Activated gamma-delta T cell treated with Interleukin-2 at 50 U/mL for 16 hours (primary cell): ENCODE measurements around the gene APIP.

Experiments used
- DNase-seq: peaks from one replicate; pipeline ENCODE4 v3.0.0-alpha.2; 2020

Gene APIP

GRCh38 chr11:34877375-34877975, 38.7 kb downstream of the APIP start:
- no peak for DNase-seq

GRCh38 chr11:34874202-34874601, 42.0 kb downstream of the APIP start:
- DNase-seq, result no peak

GRCh38 chr11:34870548-34871196, 45.5 kb downstream of the APIP start:
- DNase-seq, result no peak

GRCh38 chr11:34869425-34869824, 46.8 kb downstream of the APIP start:
- DNase-seq, result no peak

- DNase-seq, result no peak
These were observed 49.8 kb downstream of the APIP start for GRCh38 chr11:34866375-34866774.

GRCh38 chr11:34865261-34865660, 50.9 kb downstream of the APIP start:
- DNase-seq, result no peak

- DNase-seq, result no peak
These were observed 51.8 kb downstream of the APIP start for GRCh38 chr11:34864424-34864823.

GRCh38 chr11:34863048-34863447, 53.1 kb downstream of the APIP start:
- no peak for DNase-seq

- DNase-seq, result no peak
These were observed 55.7 kb downstream of the APIP start for GRCh38 chr11:34860518-34860917.

GRCh38 chr11:34860034-34860433, 56.1 kb downstream of the APIP start:
- DNase-seq, result no peak

GRCh38 chr11:34859496-34859895, 56.7 kb downstream of the APIP start:
- no peak for DNase-seq

- DNase-seq, result no peak
These were observed 58.7 kb downstream of the APIP start for GRCh38 chr11:34857463-34857862.

GRCh38 chr11:34856251-34856650, 59.9 kb downstream of the APIP start:
- DNase-seq, result no peak

GRCh38 chr11:34855754-34856095, 60.5 kb downstream of the APIP start:
- no peak for DNase-seq

GRCh38 chr11:34855021-34855753, 61.0 kb downstream of the APIP start:
- DNase-seq, result no peak

- no peak for DNase-seq
These were observed 64.3 kb downstream of the APIP start for GRCh38 chr11:34851916-34852315.

GRCh38 chr11:34850334-34850733, 65.8 kb downstream of the APIP start:
- DNase-seq, result no peak

- no peak for DNase-seq
These were observed 69.7 kb downstream of the APIP start for GRCh38 chr11:34846467-34846866.

- no peak for DNase-seq
These were observed 71.6 kb downstream of the APIP start for GRCh38 chr11:34844463-34845112.

GRCh38 chr11:34843271-34843670, 72.9 kb downstream of the APIP start:
- no peak for DNase-seq

GRCh38 chr11:34840736-34841386, 75.3 kb downstream of the APIP start:
- no peak for DNase-seq

- DNase-seq, result no peak
These were observed 76.2 kb downstream of the APIP start for GRCh38 chr11:34839969-34840368.
